H1 (cell line): ENCODE results near the gene HOATZ. TPM values are rescaled to one million over a fixed set of nuclear protein-coding genes. Genes with fewer than 3 reads are reported as not detected.

Experiments used
- CTCF ChIA-PET: fragments of 300-600 bp; sonication (Branson Sonifier 250); formaldehyde crosslinking; loops from one replicate; lab custom pipeline; 2021; ENCODE audit not compliant: partially characterized antibody; lab: Charles Lee
- POLR2A ChIA-PET: fragments of 300-600 bp; sonication (Branson Sonifier 250); formaldehyde crosslinking; loops from one replicate; lab custom pipeline; 2021; ENCODE audit warnings: inconsistent platforms; ENCODE audit not compliant: partially characterized antibody; lab: Charles Lee
- DNase-seq, 2 experiments: peaks; one replicate each; pipeline versions ENCODE4 v3.0.0 to v3.0.0-alpha.2; 2010 to 2022; ENCODE audit warnings: low spot score in 2 of 2, low read depth in 1 of 2, mixed read lengths in 1 of 2
- FAIRE-seq: peaks from 2 replicates; lab custom pipeline; 2011; peaks lifted over from hg19 to GRCh38; lab: Jason Lieb, UNC
- H2AFZ ChIP-seq: 2 replicates; pipeline ENCODE4 v1.8.1; 2012; ENCODE audit warnings: low read length, inconsistent platforms
- H2AK5ac ChIP-seq: 2 replicates; pipeline ENCODE4 v1.6.1; 2013; ENCODE audit warnings: low read depth, low read length
- H2BK120ac ChIP-seq: replicated peaks from 2 replicates; pipeline ENCODE3; 2013; ENCODE audit warnings: low read depth, low read length, inconsistent platforms
- H2BK12ac ChIP-seq: 2 replicates; pipeline ENCODE4 v1.6.1; 2013; ENCODE audit warnings: low read depth, low read length
- H2BK15ac ChIP-seq: 2 replicates; pipeline ENCODE4 v1.6.1; 2013; ENCODE audit warnings: low read length
- H2BK20ac ChIP-seq: 2 replicates; pipeline ENCODE4 v1.6.1; 2013; ENCODE audit warnings: low read length
- H2BK5ac ChIP-seq: 2 replicates; pipeline ENCODE4 v1.6.1; 2013; ENCODE audit warnings: low read depth, low read length
- H3K14ac ChIP-seq: 2 replicates; pipeline ENCODE4 v1.6.1; 2013; ENCODE audit warnings: inconsistent platforms; ENCODE audit not compliant: insufficient read length
- H3K18ac ChIP-seq: 2 replicates; pipeline ENCODE4 v1.6.1; 2013; ENCODE audit warnings: low read length; ENCODE audit errors: extremely low read depth
- H3K23ac ChIP-seq: 2 replicates; pipeline ENCODE4 v1.6.1; 2013; ENCODE audit warnings: inconsistent platforms; ENCODE audit not compliant: insufficient read length
- H3K23me2 ChIP-seq: 2 replicates; pipeline ENCODE4 v1.6.1; 2013; ENCODE audit warnings: low read depth, low read length
- H3K27ac ChIP-seq: 2 replicates; pipeline ENCODE4 v1.6.1; 2011; ENCODE audit warnings: low read depth, low read length, inconsistent platforms
- H3K27me3 ChIP-seq, 4 experiments: replicated peaks in 1 of 4; 1 replicate in 1 of 4; 2 replicates in 3 of 4; pipeline versions ENCODE4 v1.6.1 to v1.8.1; 2011 to 2013; ENCODE audit warnings: low read length in 3 of 4, mild to moderate bottlenecking in 3 of 4, inconsistent platforms in 2 of 4, mixed read lengths in 2 of 4, moderate library complexity in 1 of 4; ENCODE audit not compliant: control insufficient read depth in 3 of 4, insufficient read depth in 3 of 4; ENCODE audit errors: extremely low read depth in 1 of 4
- H3K36me3 ChIP-seq, 4 experiments: 2 replicates each; pipeline versions ENCODE4 v1.6.1 to v1.8.1; 2011 to 2013; ENCODE audit warnings: mild to moderate bottlenecking in 4 of 4, low read length in 3 of 4, moderate library complexity in 2 of 4, control low read depth in 1 of 4, inconsistent platforms in 1 of 4; ENCODE audit not compliant: insufficient read depth in 4 of 4, control insufficient read depth in 2 of 4
- H3K4ac ChIP-seq: replicated peaks from 2 replicates; pipeline ENCODE3; 2013; ENCODE audit warnings: low read length, low read depth, mixed read lengths, inconsistent platforms; ENCODE audit not compliant: insufficient read length
- H3K4me1 ChIP-seq, 4 experiments: replicated peaks in 1 of 4; 1 replicate in 1 of 4; 2 replicates in 3 of 4; pipeline versions ENCODE4 v1.6.1 to v1.8.1; 2011 to 2013; ENCODE audit warnings: low read length in 3 of 4, inconsistent platforms in 2 of 4, mixed read lengths in 1 of 4; ENCODE audit not compliant: insufficient read depth in 4 of 4, control insufficient read depth in 3 of 4
- H3K4me2 ChIP-seq, 2 experiments: 2 replicates each; pipeline versions ENCODE4 v1.6.1 to v1.8.1; 2011 to 2013; ENCODE audit warnings: low read depth in 2 of 2, low read length in 2 of 2, control low read depth in 1 of 2, inconsistent platforms in 1 of 2, mild to moderate bottlenecking in 1 of 2; ENCODE audit not compliant: insufficient read depth in 1 of 2
- H3K4me3 ChIP-seq, 4 experiments: fragments of 200-600, 300-600 bp in 1 of 4; sonication (generic), shearing (Covaris generic), sonication (Bioruptor Twin) in 1 of 4; 2 replicates each; pipeline versions ENCODE4 v1.5.1 to v1.8.1; 2011 to 2016; ENCODE audit warnings: low read length in 4 of 4, low read depth in 3 of 4, control low read depth in 2 of 4, inconsistent platforms in 2 of 4, mild to moderate bottlenecking in 2 of 4, mixed read lengths in 1 of 4, moderate library complexity in 1 of 4; ENCODE audit not compliant: insufficient read depth in 2 of 4; ENCODE audit errors: extremely low read depth in 1 of 4
- H3K56ac ChIP-seq: replicated peaks from 2 replicates; pipeline ENCODE3; 2013; ENCODE audit warnings: low read depth, mild to moderate bottlenecking, mixed read lengths, low read length, inconsistent platforms; ENCODE audit not compliant: insufficient read length
- H3K79me1 ChIP-seq: 2 replicates; pipeline ENCODE4 v1.6.1; 2013; ENCODE audit warnings: low read depth, low read length, control low read depth
- H3K79me2 ChIP-seq, 2 experiments: 2 replicates each; pipeline versions ENCODE4 v1.6.1 to v1.8.1; 2012 to 2013; ENCODE audit warnings: low read length in 2 of 2, mild to moderate bottlenecking in 2 of 2, inconsistent platforms in 1 of 2; ENCODE audit not compliant: insufficient read depth in 2 of 2, control insufficient read depth in 1 of 2
- H3K9ac ChIP-seq, 4 experiments: replicated peaks in 1 of 4; 1 replicate in 1 of 4; 2 replicates in 3 of 4; pipeline versions ENCODE4 v1.6.1 to v1.8.1; 2011 to 2013; ENCODE audit warnings: low read depth in 3 of 4, low read length in 3 of 4, control low read depth in 2 of 4, mild to moderate bottlenecking in 2 of 4, moderate library complexity in 2 of 4, inconsistent platforms in 1 of 4; ENCODE audit errors: extremely low read depth in 1 of 4
- H3K9me3 ChIP-seq, 2 experiments: 2 replicates each; pipeline versions ENCODE4 v1.6.1 to v1.8.1; 2012 to 2013; ENCODE audit warnings: mild to moderate bottlenecking in 2 of 2, moderate library complexity in 2 of 2, control low read depth in 1 of 2, inconsistent platforms in 1 of 2, low read depth in 1 of 2, low read length in 1 of 2, mixed read lengths in 1 of 2; ENCODE audit not compliant: insufficient read depth in 2 of 2
- H4K20me1 ChIP-seq, 2 experiments: replicated peaks in 1 of 2; 2 replicates each; pipeline versions ENCODE3 to v1.8.1; 2011 to 2013; ENCODE audit warnings: inconsistent platforms in 2 of 2, low read length in 2 of 2, mild to moderate bottlenecking in 1 of 2; ENCODE audit not compliant: insufficient read depth in 2 of 2, control insufficient read depth in 1 of 2
- H4K5ac ChIP-seq: 2 replicates; pipeline ENCODE4 v1.6.1; 2013; ENCODE audit warnings: low read length, low read depth, mixed read lengths, inconsistent platforms; ENCODE audit not compliant: insufficient read length
- H4K8ac ChIP-seq: 2 replicates; pipeline ENCODE4 v1.8.0; 2013; ENCODE audit warnings: mild to moderate bottlenecking, moderate library complexity, low read length, inconsistent platforms; ENCODE audit not compliant: insufficient read depth; ENCODE audit errors: extremely low read depth
- H4K91ac ChIP-seq: replicated peaks from 2 replicates; pipeline ENCODE3; 2013; ENCODE audit warnings: low read length, mixed read lengths, inconsistent platforms; ENCODE audit not compliant: insufficient read length
- ASH2L ChIP-seq: fragments of 200-600, 300-600 bp; sonication (generic); IDR thresholded peaks from one replicate; pipeline ENCODE4 v1.7.1; 2017; ENCODE audit warnings: low read length
- CREB1 ChIP-seq: IDR thresholded peaks from 2 replicates; pipeline ENCODE4 v1.6.1; 2012; ENCODE audit warnings: inconsistent platforms
- JUN ChIP-seq: IDR thresholded peaks from 2 replicates; pipeline ENCODE4 v1.6.1; 2011; ENCODE audit warnings: low read depth, mild to moderate bottlenecking, improper control_type of control experiment, low read length
- JUND ChIP-seq: IDR thresholded peaks from 2 replicates; pipeline ENCODE4 v1.6.1; 2011; ENCODE audit warnings: mild to moderate bottlenecking, improper control_type of control experiment, low read length
- KDM1A ChIP-seq: fragments of 200-600, 300-600 bp; sonication (generic); IDR thresholded peaks from 2 replicates; pipeline ENCODE4 v1.7.1; 2016; ENCODE audit warnings: mild to moderate bottlenecking, low read length, borderline replicate concordance
- SRF ChIP-seq: IDR thresholded peaks from 2 replicates; pipeline ENCODE4 v1.6.1; 2011; ENCODE audit warnings: mild to moderate bottlenecking, low read depth, low read length, moderate library complexity
- WGBS, 2 experiments: shearing (Covaris generic) in 1 of 2; methylation state at CpG; one replicate each; pipeline versions ENCODE4 v1.1.6 to v1.1.7; 2013 to 2015; ENCODE audit warnings: low lambda C conversion rate in 2 of 2, mixed read lengths in 2 of 2, inconsistent platforms in 1 of 2, low coverage in 1 of 2, missing lambda C conversion rate in 1 of 2; ENCODE audit not compliant: insufficient replicate concordance in 2 of 2, insufficient coverage in 1 of 2, insufficient read length in 1 of 2; ENCODE audit errors: extremely low coverage in 1 of 2, missing lambda C conversion rate in 1 of 2; 5-methylcytosine and 5-hydroxymethylcytosine counted together
- polyA plus RNA-seq, 7 experiments: library from polyadenylated mRNA; depleted of rRNA in 3 of 7; stranded (reverse) in 5 of 7; unstranded in 2 of 7; fragments of >200 nt in 5 of 7; fragments of 200-250 nt in 2 of 7; gene quantifications; 1 replicate in 5 of 7; 2 replicates in 1 of 7; 4 replicates in 1 of 7; pipeline versions ENCODE4 v1.2.1 to v1.2.3, GENCODE V29; 2011 to 2013; ENCODE audit warnings: missing spikeins in 2 of 7, mixed read lengths in 2 of 7
- total RNA-seq: library from RNA; stranded (reverse); fragmentation: NEBNext Ultra II Directional; extraction: Animal tissue kit (Norgen Biotek cat#: 25700); gene quantifications from 2 replicates; pipeline ENCODE4 v1.2.1, GENCODE V29; 2021

Gene HOATZ
- total and polyA plus RNA-seq, 2 of the 8 experiments (the other 6 are each of a cell fraction or from before 2014, with no cell fraction given): not detected

GRCh38 chr11:111499483-111499882 lies 15.1 kb upstream of the HOATZ start:
- Histone ChIP-seq H3K79me1 (no peaks in the 10 kb centered on the region), H2AK5ac (no peak overlapping the region), H4K20me1 (no peaks in the 10 kb centered on the region), H3K27ac (no peak overlapping the region), H2BK120ac (no peak overlapping the region), H3K36me3 (no peaks in the 10 kb centered on the region), H3K4me3 (no peak overlapping the region), H2AFZ (no peak overlapping the region), H2BK20ac (no peak overlapping the region), H3K4me1 (no peaks in the 10 kb centered on the region), H3K4me2 (no peak overlapping the region), H3K79me2 (no peaks in the 10 kb centered on the region), H3K18ac (no peak overlapping the region), H4K5ac (no peak overlapping the region), H3K23ac (no peak overlapping the region), H3K14ac (no peak overlapping the region), H3K23me2 (no peaks in the 10 kb centered on the region), H3K9me3 (no peaks in the 10 kb centered on the region), H2BK12ac (no peak overlapping the region)
- FAIRE-seq: no peak
- no peak for DNase-seq
- CTCF ChIA-PET: interaction anchor here (0.7 kb wide), 1 partner anchor 224 kb away, joined by 3 read pairs; no protein-coding TSS in a partner anchor
- TF ChIP-seq JUND: no peak
- TF ChIP-seq KDM1A: no peak
- no peak for TF ChIP-seq SRF
- TF ChIP-seq JUN: no peak
- TF ChIP-seq CREB1: no peak
- TF ChIP-seq ASH2L: no peak
- TF ChIP-seq, all 59 proteins: peak for 0
- Histone ChIP-seq H2BK15ac (no peak overlapping the region), H3K4ac (no peak overlapping the region), H3K9ac (no peak overlapping the region), H4K91ac (no peak overlapping the region), H3K27me3 (no peaks in the 10 kb centered on the region), H4K8ac (no peak overlapping the region), H2BK5ac (no peak overlapping the region), H3K56ac (no peak overlapping the region)
- 92% methylated on average over 5 of the region's 5 CpGs; no CpG with 5 or more reads in 1 of the 2 experiments for WGBS, 2 experiments
- POLR2A ChIA-PET: no interaction called here
